ENCODE results near the gene FANCC. TPM values are rescaled to one million over a fixed set of nuclear protein-coding genes. Genes with fewer than 3 reads are reported as not detected.

FANCC gene
- total and polyA plus RNA-seq, 2 experiments from 2014 or later: 5.0 to 5.3 TPM

GRCh38 chr9:95109456-95109855 is 208.1 kb downstream of the FANCC start:
- TF ChIP-seq EZH2 (IDR thresholded peaks at IDR 0.05; ENCODE audit: insufficient read depth, poor library complexity, severe bottlenecking) (no peak), EZH2phosphoT487 (IDR thresholded peaks at IDR 0.05; ENCODE audit: insufficient read depth, low read depth) (no peak)
- Histone ChIP-seq H3K4me3 (no peak overlapping the region), H3K79me2 (ENCODE audit: insufficient read depth) (no peaks in the 10 kb centered on the region), H3F3A (ENCODE audit: insufficient read depth) (peaks cover 9% of the 10 kb centered on the region; the same call in 1 of the 2 replicates), H3K36me3 (ENCODE audit: low read depth) (peaks cover 21% of the 10 kb centered on the region), H3K27me3 (replicated peaks; ENCODE audit: insufficient read depth) (no peaks in the 10 kb centered on the region), H3K9ac (no peak overlapping the region), H4K20me1 (ENCODE audit: insufficient read depth) (no peaks in the 10 kb centered on the region), H3K9me3 (ENCODE audit: low read depth) (no peaks in the 10 kb centered on the region), H3K9me2 (ENCODE audit: insufficient read depth) (no peaks in the 10 kb centered on the region), H2AFZ (no peak overlapping the region), H3K4me2 (ENCODE audit: unreplicated experiment) (no peak overlapping the region), H3K4me1 (ENCODE audit: insufficient read depth) (no peaks in the 10 kb centered on the region), H3K27ac (no peak overlapping the region)
- in situ Hi-C loops (cut with MboI): no loop called here
- WGBS, 2 experiments (ENCODE audit: low coverage in 1 of 2, low lambda C conversion rate in 2 of 2, missing lambda C conversion rate in 2 of 2): 92 to 97% methylated on average over 8 of the region's 8 CpGs
- no peak for DNase-seq

DNA sequence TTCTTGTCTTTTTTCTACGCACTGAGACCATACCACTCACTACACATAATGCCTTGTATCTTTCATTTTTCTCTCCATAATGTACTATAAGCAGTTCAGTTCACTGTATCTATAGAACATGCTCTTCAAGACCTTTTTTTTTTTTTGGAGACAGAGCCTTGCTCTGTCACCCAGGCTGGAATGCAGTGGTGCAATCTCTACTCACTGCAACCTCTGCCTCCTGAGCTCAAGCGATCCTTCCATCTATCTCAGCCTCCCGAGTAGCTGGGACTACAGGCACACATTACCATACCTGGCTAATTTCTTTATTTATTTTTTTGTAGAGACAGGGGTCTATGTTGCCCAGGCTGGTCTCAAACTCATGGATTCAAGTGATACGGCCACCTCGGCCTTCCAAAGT is 208.7 kb downstream of the FANCC start:
- Histone ChIP-seq H3K27ac (no peak overlapping the region), H3K9me3 (ENCODE audit: low read depth) (no peaks in the 10 kb centered on the region), H3K4me2 (ENCODE audit: unreplicated experiment) (no peak overlapping the region), H3K9me2 (ENCODE audit: insufficient read depth) (no peaks in the 10 kb centered on the region), H3K4me1 (ENCODE audit: insufficient read depth) (no peaks in the 10 kb centered on the region), H3K36me3 (ENCODE audit: low read depth) (peaks cover 21% of the 10 kb centered on the region), H3K9ac (no peak overlapping the region), H4K20me1 (ENCODE audit: insufficient read depth) (no peaks in the 10 kb centered on the region), H3K4me3 (no peak overlapping the region), H2AFZ (no peak overlapping the region), H3K27me3 (replicated peaks; ENCODE audit: insufficient read depth) (no peaks in the 10 kb centered on the region), H3F3A (ENCODE audit: insufficient read depth) (peaks cover 9% of the 10 kb centered on the region; the same call in 1 of the 2 replicates), H3K79me2 (ENCODE audit: insufficient read depth) (no peaks in the 10 kb centered on the region)
- TF ChIP-seq EZH2phosphoT487 (IDR thresholded peaks at IDR 0.05; ENCODE audit: insufficient read depth, low read depth) (no peak), EZH2 (IDR thresholded peaks at IDR 0.05; ENCODE audit: insufficient read depth, poor library complexity, severe bottlenecking) (no peak)
- DNase-seq: no peak
- 91 to 92% methylated on average over 5 of the region's 5 CpGs for WGBS, 2 experiments (ENCODE audit: low coverage in 1 of 2, low lambda C conversion rate in 2 of 2, missing lambda C conversion rate in 2 of 2)
- in situ Hi-C loops (cut with MboI): no loop called here

- Histone ChIP-seq H3K4me2 (ENCODE audit: unreplicated experiment) (no peak overlapping the region), H3K27me3 (replicated peaks; ENCODE audit: insufficient read depth) (no peaks in the 10 kb centered on the region), H3K4me1 (ENCODE audit: insufficient read depth) (no peaks in the 10 kb centered on the region), H3K27ac (no peak overlapping the region), H4K20me1 (ENCODE audit: insufficient read depth) (no peaks in the 10 kb centered on the region), H3K9me3 (ENCODE audit: low read depth) (no peaks in the 10 kb centered on the region), H3F3A (ENCODE audit: insufficient read depth) (peaks cover 9% of the 10 kb centered on the region; the same call in 1 of the 2 replicates), H3K4me3 (no peak overlapping the region), H3K9me2 (ENCODE audit: insufficient read depth) (no peaks in the 10 kb centered on the region), H3K79me2 (ENCODE audit: insufficient read depth) (no peaks in the 10 kb centered on the region), H3K36me3 (ENCODE audit: low read depth) (peaks cover 21% of the 10 kb centered on the region), H3K9ac (no peak overlapping the region), H2AFZ (no peak overlapping the region)
- in situ Hi-C loops (cut with MboI): no loop called here
- no peak for DNase-seq
- TF ChIP-seq EZH2 (IDR thresholded peaks at IDR 0.05; ENCODE audit: insufficient read depth, poor library complexity, severe bottlenecking) (no peak), EZH2phosphoT487 (IDR thresholded peaks at IDR 0.05; ENCODE audit: insufficient read depth, low read depth) (no peak)
- 92 to 95% methylated on average over 14 of the region's 14 CpGs for WGBS, 2 experiments (ENCODE audit: low coverage in 1 of 2, low lambda C conversion rate in 2 of 2, missing lambda C conversion rate in 2 of 2)
These were observed 209.5 kb downstream of the FANCC start for GRCh38 chr9:95107976-95108375.

GRCh38 chr9:95107001-95107749 is 210.3 kb downstream of the FANCC start:
- H3K36me3 ChIP-seq (ENCODE audit: low read depth): peaks cover 21% of the 10 kb centered on the region
- H3F3A ChIP-seq (ENCODE audit: insufficient read depth): peaks cover 9% of the 10 kb centered on the region; the same call in 1 of the 2 replicates
- no peaks in the 10 kb centered on the region for H3K9me3 ChIP-seq (ENCODE audit: low read depth)
- no peak overlapping the region for H2AFZ ChIP-seq
- no peaks in the 10 kb centered on the region for H3K4me1 ChIP-seq (ENCODE audit: insufficient read depth)
- no peak overlapping the region for H3K9ac ChIP-seq
- H3K4me3 ChIP-seq: no peak overlapping the region
- no peaks in the 10 kb centered on the region for H4K20me1 ChIP-seq (ENCODE audit: insufficient read depth)
- WGBS, 2 experiments (ENCODE audit: low coverage in 1 of 2, low lambda C conversion rate in 2 of 2, missing lambda C conversion rate in 2 of 2): 89 to 91% methylated on average over 18 of the region's 18 CpGs
- no peaks in the 10 kb centered on the region for H3K79me2 ChIP-seq (ENCODE audit: insufficient read depth)
- H3K9me2 ChIP-seq (ENCODE audit: insufficient read depth): no peaks in the 10 kb centered on the region
- H3K4me2 ChIP-seq (ENCODE audit: unreplicated experiment): no peak overlapping the region
- in situ Hi-C loops (cut with MboI): no loop called here
- no peak for DNase-seq
- H3K27ac ChIP-seq: no peak overlapping the region
- no peak for TF ChIP-seq EZH2phosphoT487 (IDR thresholded peaks at IDR 0.05; ENCODE audit: insufficient read depth, low read depth)
- TF ChIP-seq EZH2 (IDR thresholded peaks at IDR 0.05; ENCODE audit: insufficient read depth, poor library complexity, severe bottlenecking): no peak
- no peaks in the 10 kb centered on the region for H3K27me3 ChIP-seq (replicated peaks; ENCODE audit: insufficient read depth)
